ENCODE data around the gene CTNNA1. TPM values are rescaled to one million over a fixed set of nuclear protein-coding genes. Genes with fewer than 3 reads are reported as not detected.

Gene CTNNA1
- total and polyA plus RNA-seq, 2 donors from 2014 or later: 177 to 463 TPM

DNA sequence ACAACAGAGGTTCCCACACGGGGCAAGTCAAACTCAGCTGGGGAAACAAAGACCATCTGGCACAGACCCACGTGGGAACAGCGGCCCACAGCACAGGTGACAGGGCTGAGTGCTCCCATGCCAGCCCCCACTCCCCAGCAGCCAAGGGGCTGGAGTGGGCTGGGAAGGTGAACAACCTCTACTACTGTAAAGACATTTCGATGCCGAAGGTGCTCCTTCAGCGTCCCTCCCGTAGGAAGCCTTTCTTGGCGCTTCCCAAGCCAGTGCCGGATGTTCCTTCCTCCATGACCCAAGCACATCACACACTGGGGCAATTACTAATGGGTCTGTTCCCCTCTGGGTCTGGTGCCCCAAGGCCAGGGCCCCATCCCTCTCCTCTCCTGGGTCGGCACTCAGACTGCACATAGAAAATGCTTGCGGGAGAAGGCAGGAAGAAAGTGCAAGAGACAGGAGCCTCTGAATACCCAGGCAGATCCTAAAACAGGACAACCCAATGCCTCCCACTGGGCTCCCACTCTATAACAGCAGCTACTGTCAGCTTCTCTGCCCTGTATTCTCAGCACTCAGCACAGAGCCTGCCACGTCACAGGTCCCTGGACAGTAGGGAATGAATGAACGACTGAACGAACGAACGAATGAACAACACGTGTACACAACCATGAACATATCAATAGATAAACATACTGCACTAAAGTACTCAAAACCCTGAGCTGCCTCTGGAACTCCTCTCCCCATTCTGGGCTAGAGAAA lies 198.9 kb downstream of the CTNNA1 start:
- peaks cover 8 to 56% (median 55%) of the 10 kb centered on the region in 3 donors for H3K4me1 ChIP-seq (ENCODE audit: control insufficient read depth in 2 of 3, insufficient read depth in 2 of 3, low read depth in 1 of 3, low read length in 3 of 3)
- no peaks in the 10 kb centered on the region for H3K9me3 ChIP-seq (ENCODE audit: control insufficient read depth in 2 of 3, insufficient read depth in 1 of 3, low read length in 3 of 3)
- TF ChIP-seq, protein P1, sequence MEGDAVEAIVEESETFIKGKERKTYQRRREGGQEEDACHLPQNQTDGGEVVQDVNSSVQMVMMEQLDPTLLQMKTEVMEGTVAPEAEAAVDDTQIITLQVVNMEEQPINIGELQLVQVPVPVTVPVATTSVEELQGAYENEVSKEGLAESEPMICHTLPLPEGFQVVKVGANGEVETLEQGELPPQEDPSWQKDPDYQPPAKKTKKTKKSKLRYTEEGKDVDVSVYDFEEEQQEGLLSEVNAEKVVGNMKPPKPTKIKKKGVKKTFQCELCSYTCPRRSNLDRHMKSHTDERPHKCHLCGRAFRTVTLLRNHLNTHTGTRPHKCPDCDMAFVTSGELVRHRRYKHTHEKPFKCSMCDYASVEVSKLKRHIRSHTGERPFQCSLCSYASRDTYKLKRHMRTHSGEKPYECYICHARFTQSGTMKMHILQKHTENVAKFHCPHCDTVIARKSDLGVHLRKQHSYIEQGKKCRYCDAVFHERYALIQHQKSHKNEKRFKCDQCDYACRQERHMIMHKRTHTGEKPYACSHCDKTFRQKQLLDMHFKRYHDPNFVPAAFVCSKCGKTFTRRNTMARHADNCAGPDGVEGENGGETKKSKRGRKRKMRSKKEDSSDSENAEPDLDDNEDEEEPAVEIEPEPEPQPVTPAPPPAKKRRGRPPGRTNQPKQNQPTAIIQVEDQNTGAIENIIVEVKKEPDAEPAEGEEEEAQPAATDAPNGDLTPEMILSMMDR (IDR thresholded peaks at IDR 0.05; ENCODE audit: borderline replicate concordance, extremely low read depth, insufficient read depth): no peak
- DNase-seq (peak in 1 of 5 donors; percentile 34), FAIRE-seq (no peak)
- H3K4me3 ChIP-seq (ENCODE audit: low read length in 3 of 3): no peak overlapping the region
- no peaks in the 10 kb centered on the region for H3K36me3 ChIP-seq (ENCODE audit: control insufficient read depth in 2 of 3, insufficient read depth in 3 of 3, low read length in 3 of 3)
- H3K9ac ChIP-seq (ENCODE audit: low read length in 3 of 3): peak overlapping the region in 1 of 3 donors; percentile 28
- intact Hi-C loops (cut with DNase I): no loop called here
- no peaks in the 10 kb centered on the region for H3K27me3 ChIP-seq (ENCODE audit: control insufficient read depth, insufficient read depth, low read length)
- peak overlapping the region in 1 of 2 donors; percentile 69 for H3K27ac ChIP-seq (ENCODE audit: low read depth in 2 of 2, low read length in 2 of 2)

DNA sequence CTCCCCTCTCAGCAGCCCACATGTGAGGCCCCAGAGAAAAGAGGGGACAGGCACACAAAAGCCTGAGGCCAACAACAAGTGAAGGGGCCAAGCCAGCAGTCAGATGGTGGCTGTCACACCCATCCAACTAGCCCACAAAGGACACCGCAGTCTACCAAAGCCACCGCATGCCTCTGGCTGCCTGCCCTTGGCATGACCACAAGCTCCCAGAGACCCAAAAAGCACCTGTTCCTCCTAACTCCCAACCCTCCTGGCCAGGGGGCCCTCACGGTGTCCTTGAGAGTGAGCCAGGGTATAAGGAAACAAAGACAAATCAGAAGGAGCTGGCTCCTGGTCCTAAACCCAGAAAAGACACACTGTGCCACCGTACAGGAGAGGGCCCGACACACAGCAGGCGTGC lies 199.7 kb downstream of the CTNNA1 start:
- TF ChIP-seq, protein P1 (IDR thresholded peaks at IDR 0.05; ENCODE audit: borderline replicate concordance, extremely low read depth, insufficient read depth): no peak
- no peak for DNase-seq
- no peaks in the 10 kb centered on the region for H3K36me3 ChIP-seq (ENCODE audit: control insufficient read depth in 2 of 3, insufficient read depth in 3 of 3, low read length in 3 of 3)
- intact Hi-C loops (cut with DNase I): no loop called here
- H3K27ac ChIP-seq (ENCODE audit: low read depth in 2 of 2, low read length in 2 of 2): peak overlapping the region; percentile 69 to 71
- H3K4me3 ChIP-seq (ENCODE audit: low read length in 3 of 3): no peak overlapping the region
- no peaks in the 10 kb centered on the region for H3K27me3 ChIP-seq (ENCODE audit: control insufficient read depth, insufficient read depth, low read length)
- H3K4me1 ChIP-seq (ENCODE audit: control insufficient read depth in 2 of 3, insufficient read depth in 2 of 3, low read depth in 1 of 3, low read length in 3 of 3): peaks cover 8 to 53% (median 50%) of the 10 kb centered on the region in 3 donors
- no peaks in the 10 kb centered on the region for H3K9me3 ChIP-seq (ENCODE audit: control insufficient read depth in 2 of 3, insufficient read depth in 1 of 3, low read length in 3 of 3)
- FAIRE-seq: no peak
- peak overlapping the region in 1 of 3 donors; percentile 35 for H3K9ac ChIP-seq (ENCODE audit: low read length in 3 of 3)

DNA sequence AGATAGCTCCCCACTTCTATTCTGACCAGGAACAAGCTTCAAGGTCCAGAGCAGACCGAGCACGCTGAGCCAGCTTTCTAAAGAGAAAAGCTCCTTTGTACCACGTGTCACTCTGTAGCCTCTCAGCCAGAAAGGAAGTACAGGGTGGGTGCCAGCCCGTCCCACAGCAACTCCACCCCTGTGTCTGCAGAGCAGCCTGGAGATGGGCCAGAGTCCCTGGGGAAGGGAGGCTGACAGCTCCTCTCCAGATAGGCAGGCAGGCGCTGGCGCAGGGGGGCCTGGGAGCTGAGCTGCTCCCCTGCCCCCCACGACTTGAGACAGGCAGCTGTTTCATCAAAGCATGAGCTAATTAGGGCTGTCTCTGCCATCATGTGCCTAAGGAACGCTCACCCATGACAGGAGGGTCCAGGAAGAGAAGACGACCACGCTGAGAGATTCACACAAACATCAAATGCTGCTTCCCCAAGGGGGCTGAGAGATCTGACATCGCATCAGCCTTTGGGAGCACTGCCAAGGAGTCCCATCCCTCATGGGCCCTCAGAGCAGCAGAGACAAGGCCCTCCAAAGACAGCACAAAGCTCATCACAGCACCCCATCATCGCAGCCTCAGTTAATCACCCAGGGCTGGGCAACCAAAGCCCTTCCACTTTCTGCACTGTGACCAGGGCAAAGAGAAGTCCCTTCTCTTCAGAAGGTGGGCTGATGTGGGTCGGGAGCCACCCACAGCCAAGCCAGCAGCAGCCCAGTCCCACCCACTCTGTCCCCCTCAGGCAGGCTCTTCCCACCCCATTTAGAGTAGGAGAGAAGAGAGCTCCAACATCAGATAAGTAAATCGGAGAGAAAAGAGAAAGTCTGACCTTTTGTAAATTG lies 200.4 kb downstream of the CTNNA1 start:
- DNase-seq: peak; percentile 58 to 96 (median 81)
- peak; percentile 81 for FAIRE-seq
- Histone ChIP-seq H3K4me1 (ENCODE audit: control insufficient read depth in 2 of 3, insufficient read depth in 2 of 3, low read depth in 1 of 3, low read length in 3 of 3) (peaks cover 7 to 49% (median 47%) of the 10 kb centered on the region in 3 donors), H3K27ac (ENCODE audit: low read depth in 2 of 2, low read length in 2 of 2) (peak overlapping the region; percentile 71 to 78), H3K9ac (ENCODE audit: low read length in 3 of 3) (peak overlapping the region in 1 of 3 donors; percentile 35), H3K4me3 (ENCODE audit: low read length in 3 of 3) (no peak overlapping the region), H3K9me3 (ENCODE audit: control insufficient read depth in 2 of 3, insufficient read depth in 1 of 3, low read length in 3 of 3) (no peaks in the 10 kb centered on the region), H3K36me3 (ENCODE audit: control insufficient read depth in 2 of 3, insufficient read depth in 3 of 3, low read length in 3 of 3) (no peaks in the 10 kb centered on the region), H3K27me3 (ENCODE audit: control insufficient read depth, insufficient read depth, low read length) (no peaks in the 10 kb centered on the region)
- intact Hi-C loops (cut with DNase I): no loop called here
- TF ChIP-seq, protein P1 (IDR thresholded peaks at IDR 0.05; ENCODE audit: borderline replicate concordance, extremely low read depth, insufficient read depth): no peak

Data from kidney (tissue), 14 donors.